Astrocyte of the spinal cord (primary cell): Measurements from ENCODE around the gene TMEM117.

Source experiments
- DNase-seq: peaks from one replicate; pipeline ENCODE4 v3.0.0; 2011; ENCODE audit warnings: low read depth, low spot score
- H3K4me3 ChIP-seq: 2 replicates; pipeline ENCODE4 v1.5.1; 2011; ENCODE audit warnings: low read depth, mild to moderate bottlenecking, low read length, moderate library complexity
- CTCF ChIP-seq: IDR thresholded peaks from 2 replicates; pipeline ENCODE4 v1.5.1; 2012; ENCODE audit warnings: low read depth, mild to moderate bottlenecking, low read length, inconsistent platforms
- in situ Hi-C: cut with HindIII; loops from 2 replicates; pipeline ENCODE4 v1.10.0; 2017; ENCODE audit warnings: low sequenced_read_pairs

The TMEM117 gene

GRCh38 chr12:43852744-43853143 lies 16.9 kb downstream of the TMEM117 start:
- TF ChIP-seq CTCF = no peak
- no peak for DNase-seq
- in situ Hi-C loops = no loop called here
- no peak overlapping the region for H3K4me3 ChIP-seq

DNA sequence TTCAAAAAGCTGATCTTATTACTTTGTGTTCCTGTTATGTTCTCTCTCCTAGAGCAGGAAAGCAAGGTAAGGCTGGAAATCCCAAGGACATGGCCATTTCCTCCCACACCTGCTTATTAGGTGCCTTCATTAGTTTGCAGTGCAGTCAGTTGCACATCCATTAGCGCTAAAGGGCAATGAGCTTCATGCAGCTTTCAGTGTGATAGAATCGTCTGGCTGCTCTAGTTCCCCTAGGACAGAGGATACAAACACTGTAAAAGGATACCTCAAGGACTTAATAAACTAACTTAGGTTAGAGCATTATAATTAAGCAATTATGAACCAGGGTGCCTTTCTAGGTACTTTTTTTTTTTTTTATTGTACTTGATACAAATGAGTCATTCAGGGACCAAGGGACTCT lies 21.1 kb downstream of the TMEM117 start:
- DNase-seq = no peak
- H3K4me3 ChIP-seq = no peak overlapping the region
- no peak for TF ChIP-seq CTCF
- in situ Hi-C loops = no loop called here

- TF ChIP-seq CTCF = no peak
- DNase-seq = no peak
- in situ Hi-C loops = no loop called here
- no peak overlapping the region for H3K4me3 ChIP-seq
Measured at GRCh38 chr12:43858096-43858495, 22.2 kb downstream of the TMEM117 start.

DNA sequence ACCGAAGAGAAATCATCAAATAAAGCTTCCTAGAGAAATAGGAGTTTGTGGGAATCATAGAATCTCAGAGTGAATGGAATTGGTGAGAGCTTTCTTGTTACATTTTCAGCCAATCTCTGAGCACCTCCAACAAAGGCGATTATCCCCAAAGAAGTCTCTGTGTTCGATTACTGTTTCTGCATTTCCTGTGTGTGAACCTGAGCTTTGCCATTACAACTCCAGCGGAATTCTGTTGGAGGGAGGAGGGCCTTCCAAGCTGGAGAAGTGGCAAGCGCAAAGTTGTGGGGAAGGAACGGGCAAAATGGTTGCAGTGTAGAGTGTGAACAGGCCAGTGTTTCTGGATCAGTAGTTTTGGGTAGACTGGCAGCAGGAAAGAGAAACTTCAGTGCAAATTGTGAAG lies 23.1 kb downstream of the TMEM117 start:
- no peak for DNase-seq
- in situ Hi-C loops = no loop called here
- no peak overlapping the region for H3K4me3 ChIP-seq
- TF ChIP-seq CTCF = no peak

DNA sequence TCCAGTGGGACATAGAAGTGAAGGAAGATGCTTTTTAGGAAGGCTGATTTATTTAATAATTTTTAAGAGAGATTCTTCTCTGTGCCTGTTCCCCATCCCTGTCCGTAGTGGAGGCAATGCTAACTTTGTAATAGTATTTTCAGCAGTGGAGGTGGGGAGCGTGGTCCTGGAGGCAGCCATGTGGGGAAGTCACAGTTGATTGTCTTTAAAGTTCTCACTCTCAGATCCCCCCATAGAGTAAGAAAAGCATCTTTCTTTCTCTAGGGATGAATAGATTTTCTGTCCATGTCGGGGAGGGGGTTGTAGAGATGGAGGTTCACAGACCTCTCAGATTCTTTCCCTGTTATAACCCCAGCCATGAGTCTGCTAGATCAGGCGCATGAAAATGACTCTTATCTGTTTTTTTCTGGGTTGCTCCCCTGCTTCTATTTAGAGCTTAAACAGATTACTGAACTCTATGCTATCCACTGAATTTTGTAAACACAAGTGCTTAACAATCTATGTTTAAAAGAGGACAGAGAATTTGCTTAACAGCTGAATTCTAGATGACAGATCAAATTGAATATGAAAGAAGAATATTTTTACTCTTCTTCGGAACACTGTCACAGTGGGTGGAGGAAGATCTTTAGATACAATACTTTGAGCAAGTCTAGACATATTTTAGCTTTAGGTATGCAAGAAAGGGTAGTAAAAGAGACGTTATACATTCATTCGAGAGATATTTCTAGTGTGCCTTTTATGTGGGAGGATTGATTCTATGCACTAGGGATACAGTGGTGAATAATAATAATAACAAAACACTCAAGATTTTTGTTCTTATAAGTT lies 25.3 kb downstream of the TMEM117 start:
- H3K4me3 ChIP-seq = no peak overlapping the region
- peak; percentile 22 for DNase-seq
- in situ Hi-C loops = no loop called here
- TF ChIP-seq CTCF = no peak

- no peak for TF ChIP-seq CTCF
- in situ Hi-C loops = no loop called here
- H3K4me3 ChIP-seq = no peak overlapping the region
- DNase-seq = no peak
Measured at GRCh38 chr12:43861840-43862150, 25.9 kb downstream of the TMEM117 start.
